IMR-90 (cell line): ENCODE results near the gene CDH1. TPM values are rescaled to one million over a fixed set of nuclear protein-coding genes. Genes with fewer than 3 reads are reported as not detected.
A peak's percentile ranks its signal among the peaks of the same experiment; 100 is the strongest.

Experiments used
- ATAC-seq: fragments of 200-7000 bp; cut with Tn5 transposase; 2 replicates; pipeline ENCODE4 v1.9.1; 2020; ENCODE audit warnings: low read depth, mild to moderate bottlenecking, moderate library complexity
- BruUV-seq: library from RNA; stranded (reverse); fragments of 400-500 nt; replicated peaks from 2 replicates; lab custom pipeline; 2021; lab: Mats Ljungman, UMichigan
- CTCF ChIA-PET: fragments of 300-600 bp; formaldehyde crosslinking; extraction: SDS; loops from one replicate; lab custom pipeline; 2021; ENCODE audit warnings: antibody characterized with exemption; lab: Yijun Ruan, JAX
- POLR2A ChIA-PET: fragments of 300-600 bp; sonication (Branson Sonifier 250); formaldehyde crosslinking; loops from one replicate; lab custom pipeline; 2022; ENCODE audit warnings: antibody characterized with exemption; ENCODE audit not compliant: unreplicated experiment; lab: Charles Lee
- DNase-seq: peaks from one replicate; pipeline ENCODE4 v3.0.0; 2013
- H2AFZ ChIP-seq: replicated peaks from 2 replicates; pipeline ENCODE3; 2013; ENCODE audit warnings: low read length, mild to moderate bottlenecking; ENCODE audit not compliant: poor library complexity
- H2AK5ac ChIP-seq: 2 replicates; pipeline ENCODE4 v1.6.1; 2013; ENCODE audit warnings: low read depth, low read length, inconsistent platforms
- H2AK9ac ChIP-seq: replicated peaks from 2 replicates; pipeline ENCODE3; 2013; ENCODE audit warnings: mild to moderate bottlenecking, low read depth, low read length, moderate library complexity; ENCODE audit not compliant: poor library complexity
- H2BK120ac ChIP-seq: 2 replicates; pipeline ENCODE4 v1.6.1; 2013; ENCODE audit warnings: low read depth, low read length, inconsistent platforms
- H2BK15ac ChIP-seq: 3 replicates; pipeline ENCODE4 v1.6.1; 2013; ENCODE audit warnings: low read depth, low read length, inconsistent platforms
- H2BK20ac ChIP-seq: 2 replicates; pipeline ENCODE4 v1.6.1; 2013; ENCODE audit warnings: low read depth, mild to moderate bottlenecking, inconsistent platforms, low read length, moderate library complexity
- H2BK5ac ChIP-seq: 2 replicates; pipeline ENCODE4 v1.6.1; 2013; ENCODE audit warnings: mild to moderate bottlenecking, low read depth, low read length, inconsistent platforms; ENCODE audit not compliant: poor library complexity, severe bottlenecking
- H3K14ac ChIP-seq: replicated peaks from 2 replicates; pipeline ENCODE4 v1.6.1; 2013; ENCODE audit warnings: low read depth, low read length, inconsistent platforms
- H3K18ac ChIP-seq: 2 replicates; pipeline ENCODE4 v1.6.1; 2013; ENCODE audit warnings: low read depth, low read length, control low read depth
- H3K23ac ChIP-seq: 2 replicates; pipeline ENCODE4 v1.6.1; 2013; ENCODE audit warnings: low read depth, low read length, inconsistent platforms
- H3K27ac ChIP-seq: 2 replicates; pipeline ENCODE4 v1.5.1; 2013; ENCODE audit warnings: mild to moderate bottlenecking, control low read depth, low read length; ENCODE audit not compliant: insufficient read depth
- H3K27me3 ChIP-seq: 2 replicates; pipeline ENCODE4 v1.6.1; 2013; ENCODE audit warnings: low read length; ENCODE audit not compliant: control insufficient read depth, insufficient read depth
- H3K36me3 ChIP-seq: 2 replicates; pipeline ENCODE4 v1.6.1; 2013; ENCODE audit warnings: low read length, mixed read lengths; ENCODE audit not compliant: control insufficient read depth, insufficient read depth
- H3K4ac ChIP-seq: 2 replicates; pipeline ENCODE4 v1.6.1; 2013; ENCODE audit warnings: low read depth, low read length, inconsistent platforms
- H3K4me1 ChIP-seq: 2 replicates; pipeline ENCODE4 v1.6.1; 2013; ENCODE audit warnings: low read length, mixed read lengths; ENCODE audit not compliant: control insufficient read depth, insufficient read depth
- H3K4me2 ChIP-seq: 2 replicates; pipeline ENCODE4 v1.6.1; 2013; ENCODE audit warnings: low read depth, mild to moderate bottlenecking, control low read depth, low read length, moderate library complexity
- H3K4me3 ChIP-seq: 2 replicates; pipeline ENCODE4 v1.5.1; 2013; ENCODE audit warnings: low read depth, mild to moderate bottlenecking, control low read depth, low read length, moderate library complexity; ENCODE audit not compliant: insufficient read depth
- H3K56ac ChIP-seq: 2 replicates; pipeline ENCODE4 v1.6.1; 2013; ENCODE audit warnings: low read length, inconsistent platforms; ENCODE audit not compliant: insufficient read depth; ENCODE audit errors: extremely low read depth
- H3K79me1 ChIP-seq, 2 experiments: 2 replicates each; pipeline ENCODE4 v1.6.1; 2013; ENCODE audit warnings: low read length in 2 of 2, inconsistent platforms in 1 of 2, low read depth in 1 of 2
- H3K9ac ChIP-seq: 2 replicates; pipeline ENCODE4 v1.6.1; 2013; ENCODE audit warnings: low read depth, low read length, control low read depth
- H3K9me1 ChIP-seq: 2 replicates; pipeline ENCODE4 v1.6.1; 2013; ENCODE audit warnings: low read length, inconsistent platforms; ENCODE audit not compliant: insufficient read depth
- H3K9me3 ChIP-seq: 2 replicates; pipeline ENCODE4 v1.6.1; 2013; ENCODE audit warnings: low read length; ENCODE audit not compliant: control insufficient read depth, insufficient read depth
- H4K20me1 ChIP-seq: 2 replicates; pipeline ENCODE4 v1.6.1; 2013; ENCODE audit warnings: low read length, inconsistent platforms; ENCODE audit not compliant: insufficient read depth
- H4K5ac ChIP-seq: 2 replicates; pipeline ENCODE4 v1.6.1; 2013; ENCODE audit warnings: mild to moderate bottlenecking, low read depth, low read length, control low read depth
- H4K8ac ChIP-seq, 2 experiments: 2 replicates each; pipeline ENCODE4 v1.6.1; 2013; ENCODE audit warnings: low read depth in 2 of 2, low read length in 2 of 2, control low read depth in 1 of 2, inconsistent platforms in 1 of 2
- H4K91ac ChIP-seq: 2 replicates; pipeline ENCODE4 v1.6.1; 2013; ENCODE audit warnings: low read depth, low read length, inconsistent platforms; ENCODE audit not compliant: insufficient read depth
- CEBPB ChIP-seq: IDR thresholded peaks from 2 replicates; pipeline ENCODE4 v1.6.1; 2012; ENCODE audit warnings: low read depth, low read length, improper control_type of control experiment
- CTCF ChIP-seq: conservative IDR thresholded peaks from 2 replicates; pipeline ENCODE4 v1.5.1; 2012; ENCODE audit warnings: mild to moderate bottlenecking, low read depth, low read length, improper control_type of control experiment
- WGBS, 2 experiments: methylation state at CpG; one replicate each; pipeline versions ENCODE4 v1.1.5 to v1.1.7; 2013; ENCODE audit warnings: missing lambda C conversion rate in 2 of 2; ENCODE audit not compliant: insufficient read length in 1 of 2; ENCODE audit errors: extremely low coverage in 2 of 2; 5-methylcytosine and 5-hydroxymethylcytosine counted together
- dilution Hi-C: fragments of 300-500 bp; cut with HindIII; formaldehyde crosslinking; loops from one replicate; pipeline ENCODE4 v1.14.3; 2018; ENCODE audit warnings: low sequenced_read_pairs; ENCODE audit not compliant: unreplicated experiment
- in situ Hi-C: fragments of 300-500 bp; cut with MboI; formaldehyde crosslinking; loops from 3 replicates; pipeline ENCODE4 v1.14.3; 2019; ENCODE audit warnings: low sequenced_read_pairs, inconsistent platforms, mixed read lengths
- intact Hi-C: fragments of 100-400 bp; cut with micrococcal nuclease; formaldehyde crosslinking; loops from 2 replicates; pipeline ENCODE4 v1.10.0; 2022
- polyA plus RNA-seq, 3 experiments: library from polyadenylated mRNA; depleted of rRNA; stranded (reverse); fragments of >200 nt; gene quantifications; 2 replicates each; pipeline ENCODE4 v1.2.3, GENCODE V29; 2012; ENCODE audit warnings: low replicate concordance in 1 of 3
- total RNA-seq: library from RNA; depleted of rRNA; stranded (reverse); fragments of >200 nt; gene quantifications from 2 replicates; pipeline ENCODE4 v1.2.3, GENCODE V29; 2012

CDH1 gene
- total and polyA plus RNA-seq, 2 of the 4 experiments (the other 2 are of a cell fraction), result under 0.01 TPM; not detected in 1

GRCh38 chr16:68790130-68790761 lies 53.2 kb downstream of the CDH1 start:
- Histone ChIP-seq H3K18ac (no peak overlapping the region), H4K5ac (no peak overlapping the region), H2BK20ac (no peak overlapping the region), H3K9me3 (no peaks in the 10 kb centered on the region), H2AK5ac (no peak overlapping the region), H3K9me1 (no peaks in the 10 kb centered on the region), H3K4me1 (peaks cover 13% of the 10 kb centered on the region), H3K56ac (no peak overlapping the region), H4K8ac (no peak overlapping the region), H3K14ac (no peak overlapping the region), H3K4me3 (no peak overlapping the region), H3K27me3 (peaks cover 4% of the 10 kb centered on the region), H3K23ac (no peak overlapping the region), H3K36me3 (no peaks in the 10 kb centered on the region), H4K20me1 (no peaks in the 10 kb centered on the region), H2AFZ (peak overlapping the region; percentile 62), H2BK15ac (no peak overlapping the region), H2BK120ac (no peak overlapping the region), H2BK5ac (no peak overlapping the region), H3K9ac (no peak overlapping the region), H3K79me1 (no peaks in the 10 kb centered on the region), H3K27ac (no peak overlapping the region), H2AK9ac (no peak overlapping the region), H3K4me2 (peak overlapping the region; percentile 68), H4K91ac (no peak overlapping the region), H3K4ac (no peak overlapping the region)
- peak; percentile 84 for ATAC-seq
- in situ Hi-C loops (no loop called here), dilution Hi-C loops (no loop called here), intact Hi-C loops (no loop called here)
- DNase-seq, result peak; percentile 69
- no peak for TF ChIP-seq CTCF
- TF ChIP-seq CEBPB, result peak; percentile 87
- no TSS peak for BruUV-seq
- 56% methylated on average over 2 of the region's 9 CpGs; no CpG with 5 or more reads in 1 of the 2 experiments for WGBS, 2 experiments
- ChIA-PET POLR2A (no interaction called here), CTCF (no interaction called here)
